Glutamatergic neuron (in vitro differentiated cells): Measurements from ENCODE around the gene FJX1. TPM values are rescaled to one million over a fixed set of nuclear protein-coding genes. Genes with fewer than 3 reads are reported as not detected.
A peak's percentile ranks its signal among the peaks of the same experiment; 100 is the strongest.

Experiments used
- DNase-seq: peaks from one replicate; pipeline ENCODE4 v3.0.0; 2022
- H3K27ac Mint-ChIP-seq: one replicate; pipeline ENCODE4 v1.8.0; 2020; ENCODE audit warnings: mild to moderate bottlenecking, mixed read lengths, inconsistent platforms; ENCODE audit not compliant: unreplicated experiment
- H3K27me3 Mint-ChIP-seq: one replicate; pipeline ENCODE4 v1.8.0; 2020; ENCODE audit warnings: mild to moderate bottlenecking, moderate library complexity, mixed read lengths, inconsistent platforms; ENCODE audit not compliant: unreplicated experiment
- H3K36me3 Mint-ChIP-seq: one replicate; pipeline ENCODE4 v1.8.0; 2020; ENCODE audit warnings: mild to moderate bottlenecking, mixed read lengths, inconsistent platforms; ENCODE audit not compliant: unreplicated experiment
- H3K4me1 Mint-ChIP-seq: one replicate; pipeline ENCODE4 v1.8.0; 2020; ENCODE audit warnings: mild to moderate bottlenecking, low read depth, mixed read lengths, inconsistent platforms; ENCODE audit not compliant: unreplicated experiment
- H3K4me3 Mint-ChIP-seq: one replicate; pipeline ENCODE4 v1.8.0; 2020; ENCODE audit warnings: mild to moderate bottlenecking, mixed read lengths, inconsistent platforms; ENCODE audit not compliant: unreplicated experiment
- H3K9me3 Mint-ChIP-seq: one replicate; pipeline ENCODE4 v1.8.0; 2020; ENCODE audit warnings: mild to moderate bottlenecking, moderate library complexity, mixed read lengths, inconsistent platforms; ENCODE audit not compliant: unreplicated experiment
- CTCF ChIP-seq: fragments of 200-600 bp; sonication (generic); IDR thresholded peaks from one replicate; pipeline ENCODE4 v1.5.0; 2021; ENCODE audit not compliant: partially characterized antibody, unreplicated experiment
- total RNA-seq: library from RNA; stranded (reverse); fragmentation: NEBNext Ultra II Directional; extraction: Animal tissue kit (Norgen Biotek cat#: 25700); gene quantifications from one replicate; pipeline ENCODE4 v1.2.1, GENCODE V29; 2021; ENCODE audit not compliant: unreplicated experiment

The FJX1 gene
- total RNA-seq, 1 donor from 2014 or later = 74.3 TPM

DNA sequence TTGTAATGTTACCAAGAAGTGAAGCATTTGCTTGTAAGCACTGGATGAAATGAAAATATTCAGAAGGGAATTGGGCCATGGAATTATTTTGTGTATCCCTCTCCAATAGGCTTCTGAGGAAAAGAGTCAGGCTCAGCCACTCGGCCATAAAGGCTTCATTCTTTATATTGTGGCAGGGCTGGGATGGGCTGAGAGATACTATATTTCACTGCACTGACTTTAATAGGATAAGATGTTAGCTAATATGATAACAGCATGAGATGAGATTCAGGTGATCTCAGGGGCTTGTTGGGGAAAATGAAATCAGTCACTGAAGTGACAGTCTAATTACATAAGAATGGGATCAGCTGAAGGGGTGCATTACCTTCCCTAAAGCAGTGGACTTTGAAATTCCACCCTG is 37.0 kb downstream of the FJX1 start:
- Mint-ChIP-seq H3K27ac (no peak overlapping the region), H3K36me3 (no peaks in the 10 kb centered on the region), H3K4me3 (no peak overlapping the region), H3K9me3 (no peaks in the 10 kb centered on the region), H3K27me3 (peaks cover 6% of the 10 kb centered on the region), H3K4me1 (no peaks in the 10 kb centered on the region)
- DNase-seq = no peak
- TF ChIP-seq CTCF = no peak

DNA sequence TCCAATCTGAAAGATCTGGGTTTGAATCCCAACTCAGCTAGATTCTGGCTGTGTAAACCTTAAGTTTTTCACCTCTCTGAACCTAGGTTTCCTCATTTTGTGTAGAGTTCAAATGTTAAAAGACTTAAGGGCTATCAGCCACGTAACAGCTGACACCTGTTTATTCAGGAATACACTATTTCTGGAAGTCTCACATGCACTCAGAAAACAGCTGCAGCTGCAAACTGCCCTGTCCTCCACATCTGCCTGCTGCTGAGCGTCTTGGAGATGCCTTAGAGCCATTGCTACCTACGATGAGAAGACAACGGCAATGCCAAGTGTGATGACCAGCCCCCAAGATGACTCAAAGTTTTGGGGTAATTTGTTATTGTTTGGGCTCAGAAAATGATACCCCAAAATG is 37.6 kb downstream of the FJX1 start:
- Mint-ChIP-seq H3K27me3 (peaks cover 5% of the 10 kb centered on the region), H3K4me3 (no peak overlapping the region), H3K4me1 (no peaks in the 10 kb centered on the region), H3K9me3 (no peaks in the 10 kb centered on the region), H3K27ac (no peak overlapping the region), H3K36me3 (no peaks in the 10 kb centered on the region)
- DNase-seq = no peak
- no peak for TF ChIP-seq CTCF

DNA sequence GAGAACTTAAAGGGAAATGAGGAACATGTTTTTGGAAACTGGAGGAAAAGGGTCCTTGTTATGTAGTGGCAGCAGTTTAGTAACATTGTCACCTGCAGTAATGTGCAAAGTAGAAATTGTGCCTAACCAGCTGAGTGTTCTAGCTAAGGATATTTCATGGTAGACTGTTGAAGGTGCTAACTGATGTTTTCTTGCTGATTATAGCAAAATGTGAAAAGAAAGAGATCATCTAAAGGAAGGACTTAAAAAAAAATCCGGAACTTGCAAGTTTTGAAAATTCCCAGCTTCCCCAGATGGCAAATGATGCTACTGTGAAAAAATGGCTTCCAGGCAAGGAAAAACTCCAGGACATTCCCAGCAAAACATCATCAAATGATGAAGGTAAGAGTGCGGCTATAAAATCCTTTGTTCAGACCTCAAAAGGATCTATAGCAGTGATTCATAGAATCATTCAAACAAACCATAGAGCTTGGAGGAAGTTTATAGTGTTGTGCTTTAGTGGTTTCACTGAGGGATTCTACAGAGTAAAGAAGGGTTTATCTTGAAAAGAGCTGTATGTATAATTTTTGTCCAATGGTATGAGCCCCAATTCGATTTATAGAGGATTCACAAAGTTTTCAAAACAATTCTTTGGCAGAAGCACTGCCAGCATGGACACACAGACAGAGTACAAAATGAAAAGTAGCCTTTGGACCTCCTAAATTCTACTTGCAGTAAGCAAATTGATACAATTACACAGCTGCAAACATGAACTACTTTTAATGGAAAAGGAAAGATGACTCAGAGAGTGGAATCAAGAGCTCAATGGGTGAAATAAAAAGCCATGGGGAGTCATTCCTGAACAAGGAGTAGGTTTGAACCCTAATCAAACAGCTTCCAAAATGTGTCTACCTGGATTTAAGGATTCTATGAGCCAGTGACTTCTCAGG is 40.0 kb downstream of the FJX1 start:
- no peak for TF ChIP-seq CTCF
- Mint-ChIP-seq H3K9me3 (peaks cover 9% of the 10 kb centered on the region), H3K4me3 (no peak overlapping the region), H3K36me3 (no peaks in the 10 kb centered on the region), H3K27me3 (peaks cover 13% of the 10 kb centered on the region), H3K27ac (no peak overlapping the region), H3K4me1 (peaks cover 10% of the 10 kb centered on the region)
- DNase-seq = no peak

DNA sequence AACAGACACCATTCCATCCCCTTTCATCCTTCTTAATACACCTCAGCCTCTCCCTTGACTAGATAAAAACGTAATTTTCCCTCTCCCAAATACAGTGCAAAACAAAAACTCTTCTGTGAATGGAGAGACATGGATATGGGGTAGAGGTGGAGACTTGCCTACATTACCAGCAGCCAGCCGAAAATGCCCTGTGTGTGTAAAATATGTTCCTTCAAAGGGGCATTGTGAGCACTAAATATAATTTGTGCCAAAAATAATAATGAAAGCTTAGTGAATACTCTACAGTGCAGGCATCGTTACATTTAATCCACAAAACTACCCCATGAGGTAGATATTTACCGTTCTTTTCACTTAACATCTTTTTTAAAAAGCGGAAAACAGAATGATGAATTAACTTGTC is 43.3 kb downstream of the FJX1 start:
- H3K9me3 Mint-ChIP-seq = peaks cover 20% of the 10 kb centered on the region
- peaks cover 15% of the 10 kb centered on the region for H3K27me3 Mint-ChIP-seq
- H3K4me1 Mint-ChIP-seq = peaks cover 17% of the 10 kb centered on the region
- H3K4me3 Mint-ChIP-seq = peak overlapping the region; percentile 93
- DNase-seq = no peak
- no peak for TF ChIP-seq CTCF
- H3K27ac Mint-ChIP-seq = peak overlapping the region; percentile 95
- peaks cover 23% of the 10 kb centered on the region for H3K36me3 Mint-ChIP-seq

GRCh38 chr11:35662061-35662648 is 43.9 kb downstream of the FJX1 start:
- H3K4me3 Mint-ChIP-seq = peak overlapping the region; percentile 93
- peaks cover 17% of the 10 kb centered on the region for H3K4me1 Mint-ChIP-seq
- peak overlapping the region; percentile 95 for H3K27ac Mint-ChIP-seq
- H3K36me3 Mint-ChIP-seq = peaks cover 27% of the 10 kb centered on the region
- peaks cover 15% of the 10 kb centered on the region for H3K27me3 Mint-ChIP-seq
- TF ChIP-seq CTCF = no peak
- DNase-seq = no peak
- H3K9me3 Mint-ChIP-seq = peaks cover 20% of the 10 kb centered on the region
